Heart left ventricle (tissue), 16 donors: ENCODE results near the gene ZNF566. TPM values are rescaled to one million over a fixed set of nuclear protein-coding genes. Genes with fewer than 3 reads are reported as not detected.

Source experiments
- ATAC-seq, 4 donors: fragments of 200-7000 bp; cut with Tn5 transposase; one replicate each; pipeline ENCODE4 v1.9.1; 2020 to 2022; ENCODE audit warnings: moderate library complexity in 4 of 4, mild to moderate bottlenecking in 3 of 4, moderate number of reproducible peaks in 1 of 4
- DNase-seq, 5 donors: peaks; one replicate each; pipeline ENCODE4 v3.0.0-alpha.2; 2020
- H3K27ac ChIP-seq, 12 donors: fragments of 200-600 bp; sonication (generic) in 4 of 12; one replicate each; pipeline versions ENCODE4 v1.5.0 to v1.8.0; 2016 to 2022; ENCODE audit warnings: mild to moderate bottlenecking in 2 of 12
- H3K27me3 ChIP-seq, 9 donors: fragments of 200-600 bp; sonication (generic) in 2 of 9; one replicate each; pipeline versions ENCODE4 v1.5.1 to v1.8.0; 2016 to 2022; ENCODE audit warnings: mild to moderate bottlenecking in 3 of 9
- H3K36me3 ChIP-seq, 9 donors: fragments of 200-600 bp; sonication (generic) in 2 of 9; one replicate each; pipeline versions ENCODE4 v1.5.0 to v1.8.0; 2018 to 2022; ENCODE audit warnings: mild to moderate bottlenecking in 2 of 9
- H3K4me1 ChIP-seq, 12 donors: fragments of 200-600 bp; sonication (generic) in 4 of 12; one replicate each; pipeline versions ENCODE4 v1.5.0 to v1.8.0; 2016 to 2022; ENCODE audit warnings: mild to moderate bottlenecking in 3 of 12
- H3K4me3 ChIP-seq, 12 donors: fragments of 200-600 bp; sonication (generic) in 4 of 12; one replicate each; pipeline versions ENCODE4 v1.5.0 to v1.8.0; 2017 to 2022; ENCODE audit warnings: mild to moderate bottlenecking in 9 of 12, moderate library complexity in 4 of 12
- H3K9me3 ChIP-seq, 12 donors: fragments of 200-600 bp; sonication (generic) in 4 of 12; one replicate each; pipeline versions ENCODE4 v1.5.0 to v1.8.0; 2016 to 2022; ENCODE audit warnings: mild to moderate bottlenecking in 1 of 12
- CTCF ChIP-seq, 12 donors: fragments of 200-600 bp; sonication (generic) in 4 of 12; IDR thresholded peaks; one replicate each; pipeline versions ENCODE4 v1.5.0 to v1.8.0; 2018 to 2022; ENCODE audit warnings: antibody characterized with exemption in 12 of 12, mild to moderate bottlenecking in 5 of 12
- POLR2A ChIP-seq, 2 donors: fragments of 450-650 bp; IDR thresholded peaks; one replicate each; pipeline ENCODE4 v1.6.1; 2017; ENCODE audit warnings: antibody characterized with exemption in 2 of 2, mild to moderate bottlenecking in 2 of 2, moderate library complexity in 2 of 2
- WGBS, 4 donors: extraction: QIAGEN DNeasy Blood & Tissue Kit in 2 of 4; methylation state at CpG; one replicate each; pipeline versions ENCODE4 v1.1.5 to v1.1.7; 2013 to 2018; 5-methylcytosine and 5-hydroxymethylcytosine counted together
- intact Hi-C, 10 donors: fragments of 100-400 bp; cut with DNase I; formaldehyde crosslinking; loops; one replicate each; pipeline versions ENCODE4 v1.11.1 to v1.14.2; 2022
- polyA plus RNA-seq, 2 donors: library from polyadenylated mRNA; stranded (reverse); fragments of 200-250 nt; gene quantifications; one replicate each; pipeline ENCODE4 v1.2.3, GENCODE V29; 2013
- total RNA-seq, 9 donors: library from RNA; depleted of rRNA in 2 of 9; stranded (reverse); fragments of >200 nt in 2 of 9; fragmentation: NEBNext Ultra II Directional in 3 of 9; extraction: Animal tissue kit (Norgen Biotek cat#: 25700) in 3 of 9; gene quantifications; one replicate each; pipeline versions ENCODE4 v1.1.0 to v1.2.4, GENCODE V29; 2016 to 2023
- donor health status: ischemic (EF 13 %, LVEDD 7.1; RV severe dilation, severe dysfunction).
- donor health status: healthy with polysubstance abuse.
- donor health status: DM: no; HTN: yes; CAD: no.
- donor health status: DM: no; HTN: no; CAD: no.
- donor health status: ischemic (EF 25% LVEDD 6.9; RV normal size, moderate dysfunction).
- donor health status: ischemic (EF 25% LVEDD 5.7; RV mildly dilated, moderate dysfunction).
- donor health status: healthy.
- donor health status: DM: yes; HTN: yes; CAD: no.
- donor health status: ischemic (EF 35%, LVEDD 5.7; RV mildly dilated, moderate dysfunction).
- donor health status: nonischemic (EF 11% LVEDD 7.7; RV severe dilation, severe dysfunction).
- donor health status: DM: yes; HTN: yes; CAD: no.
- donor health status: PGD.
- donor health status: ischemic (EF 29% LVEDD 5.4; RV normal size, mild dysfunction).
- donor health status: nonischemic (EF 23%, LVEDD 6.1; RV moderate dilation, normal function).

The ZNF566 gene
- total and polyA plus RNA-seq, 11 donors = 3.7 to 14.0 (median 8.1) TPM

- TF ChIP-seq CTCF (IDR thresholded peaks at IDR 0.05) (no peak), POLR2A (IDR thresholded peaks at IDR 0.05) (no peak)
- WGBS, 4 donors = 89 to 95% (median 93%) methylated on average over 7 of the region's 7 CpGs
- Histone ChIP-seq H3K9me3 (peaks cover 0 to 61% (median 3%) of the 10 kb centered on the region in 12 donors), H3K27me3 (no peaks in the 10 kb centered on the region), H3K4me1 (no peaks in the 10 kb centered on the region), H3K4me3 (no peak overlapping the region), H3K27ac (no peak overlapping the region), H3K36me3 (peaks cover 4 to 100% (median 75%) of the 10 kb centered on the region in 9 donors)
- intact Hi-C loops = no loop called here
- ATAC-seq (no peak), DNase-seq (no peak)
Observed at GRCh38 chr19:36401475-36401874, 87.9 kb downstream of the ZNF566 start.

GRCh38 chr19:36398571-36398970, 90.8 kb downstream of the ZNF566 start:
- no peak for ATAC-seq
- Histone ChIP-seq H3K27ac (no peak overlapping the region), H3K36me3 (peaks cover 2 to 100% (median 71%) of the 10 kb centered on the region in 9 donors), H3K4me1 (no peaks in the 10 kb centered on the region), H3K4me3 (no peak overlapping the region), H3K27me3 (no peaks in the 10 kb centered on the region), H3K9me3 (peaks cover 0 to 85% (median 20%) of the 10 kb centered on the region in 12 donors)
- WGBS, 4 donors = 91 to 94% (median 93%) methylated on average over 3 of the region's 3 CpGs
- DNase-seq = no peak
- intact Hi-C loops = no loop called here
- TF ChIP-seq CTCF (IDR thresholded peaks at IDR 0.05) (no peak), POLR2A (IDR thresholded peaks at IDR 0.05) (no peak)

Other genes starting within 250 kb of the ZNF566 start
- 1 to 10 TPM; 1.3 to 5.1 (median 2.2) TPM for gene ZFP14, start 110.4 kb downstream of the ZNF566 start, total RNA-seq
- 1 to 10 TPM in 1 of 2 donors, under 1 TPM in 1; 0.79 to 1.8 TPM for gene ZFP14, start 110.4 kb downstream of the ZNF566 start, polyA plus RNA-seq
- 1 to 10 TPM; 3.4 to 5.3 (median 4.0) TPM for gene ZFP82, start 70.9 kb downstream of the ZNF566 start, total RNA-seq
- gene ZFP82, start 70.9 kb downstream of the ZNF566 start, polyA plus RNA-seq = 1 to 10 TPM; 2.2 to 3.0 TPM
- gene ZNF260, start 38.7 kb upstream of the ZNF566 start, total RNA-seq = 10 to 100 TPM in 4 of 9 donors, 1 to 10 TPM in 5; 5.2 to 13.7 (median 8.5) TPM
- 1 to 10 TPM; 3.4 to 5.7 TPM for gene ZNF260, start 38.7 kb upstream of the ZNF566 start, polyA plus RNA-seq
- 10 to 100 TPM; 10.0 to 17.8 (median 13.5) TPM for gene ZNF529, start 83.7 kb upstream of the ZNF566 start, total RNA-seq
- gene ZNF529, start 83.7 kb upstream of the ZNF566 start, polyA plus RNA-seq = 1 to 10 TPM; 7.2 to 7.8 TPM
- gene ZNF382, start 115.8 kb upstream of the ZNF566 start, total RNA-seq = 10 to 100 TPM; 12.0 to 21.2 (median 15.7) TPM
- 1 to 10 TPM; 4.3 to 5.4 TPM for gene ZNF382, start 115.8 kb upstream of the ZNF566 start, polyA plus RNA-seq
- 1 to 10 TPM; 4.1 to 8.8 (median 6.2) TPM for gene ZNF461, start 177.3 kb upstream of the ZNF566 start, total RNA-seq
- 1 to 10 TPM; 3.2 to 4.2 TPM for gene ZNF461, start 177.3 kb upstream of the ZNF566 start, polyA plus RNA-seq
- gene ZNF567, start 198.1 kb upstream of the ZNF566 start, total RNA-seq = 1 to 10 TPM; 2.9 to 5.8 (median 3.9) TPM
- gene ZNF567, start 198.1 kb upstream of the ZNF566 start, polyA plus RNA-seq = 1 to 10 TPM; 2.1 to 2.6 TPM